Tibial artery (tissue), 4 donors: ENCODE measurements around the gene CYTIP.

Source experiments
- DNase-seq, 2 donors: peaks; one replicate each; pipeline ENCODE4 v3.0.0-alpha.2; 2019
- H3K27ac ChIP-seq, 2 donors: fragments of 200-600 bp; sonication (generic) in 1 of 2; 1 replicate in 1 of 2; 2 replicates in 1 of 2; pipeline ENCODE4 v1.5.1; 2018 to 2019; ENCODE audit warnings: mild to moderate bottlenecking in 1 of 2
- H3K27me3 ChIP-seq, 2 donors: fragments of 200-600 bp; sonication (generic) in 1 of 2; one replicate each; pipeline versions ENCODE4 v1.5.1 to v1.6.0; 2016 to 2019
- H3K36me3 ChIP-seq, 3 donors: fragments of 200-600 bp; sonication (generic) in 2 of 3; one replicate each; pipeline ENCODE4 v1.5.1; 2016 to 2019; ENCODE audit warnings: mild to moderate bottlenecking in 2 of 3
- H3K4me1 ChIP-seq, 4 donors: fragments of 200-600 bp; sonication (generic) in 2 of 4; 1 replicate in 3 of 4; 2 replicates in 1 of 4; pipeline ENCODE4 v1.5.1; 2016 to 2019
- H3K4me3 ChIP-seq, 2 donors: fragments of 200-600 bp; sonication (generic) in 1 of 2; 1 replicate in 1 of 2; 2 replicates in 1 of 2; pipeline ENCODE4 v1.5.1; 2018 to 2019; ENCODE audit warnings: mild to moderate bottlenecking in 2 of 2
- H3K9me3 ChIP-seq, 3 donors: fragments of 200-600 bp; sonication (generic) in 1 of 3; one replicate each; pipeline ENCODE4 v1.5.1; 2016 to 2019
- intact Hi-C: fragments of 100-400 bp; cut with DNase I; formaldehyde crosslinking; loops from one replicate; pipeline ENCODE4 v1.15.0; 2023; ENCODE audit warnings: low total_unique reads
- TF ChIP-seq, protein P1 (sequence below), 2 experiments: fragments of 200-600 bp in 1 of 2; fragments of 450-650 bp in 1 of 2; IDR thresholded peaks; one replicate each; pipeline ENCODE4 v1.5.1; 2017 to 2019; ENCODE audit warnings: antibody characterized with exemption in 2 of 2, mild to moderate bottlenecking in 1 of 2, moderate library complexity in 1 of 2

CYTIP gene

DNA sequence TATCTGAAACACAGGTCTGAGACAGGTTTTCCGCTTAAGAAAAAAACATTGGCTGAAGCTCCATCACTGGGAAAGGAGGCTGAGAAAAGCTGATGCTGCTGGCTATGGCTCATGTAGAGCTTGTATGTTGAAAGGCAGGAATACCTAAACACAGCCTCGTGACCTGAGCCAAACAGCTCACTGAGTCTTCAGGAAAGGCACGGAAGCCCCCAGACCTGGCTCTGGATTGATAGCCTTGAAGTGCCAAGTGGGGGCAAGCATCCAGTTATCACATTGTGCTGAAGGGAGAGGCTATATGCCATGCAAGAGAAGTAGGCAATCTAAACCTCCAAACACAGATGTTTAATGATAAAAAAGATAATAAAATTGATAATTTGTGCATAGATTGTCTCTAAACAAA, 21.9 kb downstream of the CYTIP start:
- TF ChIP-seq, protein P1, sequence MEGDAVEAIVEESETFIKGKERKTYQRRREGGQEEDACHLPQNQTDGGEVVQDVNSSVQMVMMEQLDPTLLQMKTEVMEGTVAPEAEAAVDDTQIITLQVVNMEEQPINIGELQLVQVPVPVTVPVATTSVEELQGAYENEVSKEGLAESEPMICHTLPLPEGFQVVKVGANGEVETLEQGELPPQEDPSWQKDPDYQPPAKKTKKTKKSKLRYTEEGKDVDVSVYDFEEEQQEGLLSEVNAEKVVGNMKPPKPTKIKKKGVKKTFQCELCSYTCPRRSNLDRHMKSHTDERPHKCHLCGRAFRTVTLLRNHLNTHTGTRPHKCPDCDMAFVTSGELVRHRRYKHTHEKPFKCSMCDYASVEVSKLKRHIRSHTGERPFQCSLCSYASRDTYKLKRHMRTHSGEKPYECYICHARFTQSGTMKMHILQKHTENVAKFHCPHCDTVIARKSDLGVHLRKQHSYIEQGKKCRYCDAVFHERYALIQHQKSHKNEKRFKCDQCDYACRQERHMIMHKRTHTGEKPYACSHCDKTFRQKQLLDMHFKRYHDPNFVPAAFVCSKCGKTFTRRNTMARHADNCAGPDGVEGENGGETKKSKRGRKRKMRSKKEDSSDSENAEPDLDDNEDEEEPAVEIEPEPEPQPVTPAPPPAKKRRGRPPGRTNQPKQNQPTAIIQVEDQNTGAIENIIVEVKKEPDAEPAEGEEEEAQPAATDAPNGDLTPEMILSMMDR (IDR thresholded peaks at IDR 0.05): no peak
- DNase-seq: no peak
- Histone ChIP-seq H3K9me3 (peaks cover 0 to 7% (median 0%) of the 10 kb centered on the region in 3 donors), H3K27ac (no peak overlapping the region), H3K27me3 (no peaks in the 10 kb centered on the region), H3K4me1 (no peaks in the 10 kb centered on the region), H3K4me3 (no peak overlapping the region), H3K36me3 (no peaks in the 10 kb centered on the region)
- intact Hi-C loops: no loop called here

DNA sequence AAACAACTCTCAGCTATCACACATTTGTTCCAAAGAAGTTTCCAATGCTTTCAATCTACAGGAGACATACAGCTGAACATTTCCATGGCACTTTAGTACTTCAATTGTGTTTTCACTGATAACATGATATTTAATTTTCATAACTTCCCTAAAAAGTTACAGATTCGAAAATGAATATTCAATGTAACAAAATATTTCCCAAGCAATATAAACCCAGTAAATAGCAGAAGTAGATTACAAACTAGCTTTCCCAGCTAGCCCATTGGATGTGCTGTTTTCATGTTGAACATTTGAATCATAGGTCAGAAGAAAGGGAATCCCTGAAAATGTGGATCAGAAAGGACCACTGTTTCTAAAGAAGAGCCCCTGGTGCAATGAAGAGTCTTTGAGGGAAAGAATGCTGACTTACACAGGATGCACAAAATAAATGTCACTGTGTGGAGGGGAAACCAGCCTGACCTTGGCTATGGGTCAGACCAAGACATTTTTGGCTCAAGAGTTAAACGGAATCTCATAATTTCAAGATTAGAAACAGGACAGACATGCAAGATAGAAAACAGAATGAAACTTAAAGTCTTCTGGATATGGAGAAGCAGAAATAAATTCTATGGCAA, 22.5 kb downstream of the CYTIP start:
- intact Hi-C loops: no loop called here
- DNase-seq: no peak

DNA sequence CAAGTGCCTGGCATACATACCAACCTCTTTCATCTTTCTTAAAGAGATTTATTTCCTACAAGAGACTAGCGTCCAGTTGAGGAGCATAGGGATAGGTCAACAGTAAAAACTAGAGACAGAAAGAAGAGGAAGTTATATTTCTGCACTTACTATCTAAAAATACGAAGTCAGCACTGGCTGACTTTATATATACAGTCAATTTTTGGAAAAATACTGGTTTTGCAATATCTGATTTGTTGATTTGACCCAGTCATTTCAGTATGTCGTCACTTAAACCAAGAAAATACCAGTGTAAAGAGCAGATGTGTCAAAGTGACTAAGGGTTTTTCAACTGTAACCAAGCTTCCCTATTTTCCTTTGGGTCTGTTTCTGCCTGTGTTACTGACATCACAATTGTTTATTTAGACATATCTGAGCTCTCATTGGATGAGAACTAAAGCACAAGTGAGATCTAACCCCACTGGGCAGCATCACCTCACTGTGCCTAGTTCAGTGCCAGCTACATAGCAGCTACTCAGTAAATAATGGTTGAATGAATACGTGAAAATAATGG, 23.0 kb downstream of the CYTIP start:
- no peak overlapping the region for H3K27ac ChIP-seq

More for the DNA sequence above, 22.5 kb downstream of the CYTIP start:
- Histone ChIP-seq H3K27me3 (no peaks in the 10 kb centered on the region), H3K27ac (no peak overlapping the region), H3K4me1 (no peaks in the 10 kb centered on the region), H3K36me3 (no peaks in the 10 kb centered on the region), H3K4me3 (no peak overlapping the region), H3K9me3 (peaks cover 0 to 4% (median 0%) of the 10 kb centered on the region in 3 donors)
- TF ChIP-seq, protein P1 (IDR thresholded peaks at IDR 0.05): no peak

DNA sequence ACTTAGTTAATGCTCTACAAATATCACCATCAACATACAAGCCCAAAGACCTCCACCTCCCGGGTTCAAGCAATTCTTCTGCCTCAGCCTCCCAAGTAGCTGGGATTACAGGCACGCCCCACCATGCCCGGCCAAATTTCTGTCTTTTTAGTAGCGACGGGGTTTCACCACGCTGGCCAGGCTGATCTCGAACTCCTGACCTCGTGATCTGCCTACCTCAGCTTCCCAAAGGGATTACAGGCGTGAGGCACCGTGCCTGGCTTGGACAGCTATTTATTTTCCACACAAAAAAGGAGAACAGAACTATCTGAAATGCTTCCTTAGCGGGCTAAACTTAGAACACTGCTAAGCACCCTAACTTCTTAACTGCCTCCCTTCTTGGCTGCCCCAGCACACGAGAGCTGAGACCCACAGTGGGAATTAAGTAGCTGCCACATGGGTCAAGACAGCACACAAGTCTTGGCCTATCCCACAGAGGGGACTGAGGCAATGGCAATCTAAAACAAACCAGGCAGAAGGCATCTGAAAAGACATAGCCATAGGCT, 24.8 kb downstream of the CYTIP start:
- Histone ChIP-seq H3K4me1 (no peaks in the 10 kb centered on the region), H3K27me3 (no peaks in the 10 kb centered on the region), H3K27ac (no peak overlapping the region), H3K9me3 (no peaks in the 10 kb centered on the region), H3K4me3 (no peak overlapping the region), H3K36me3 (no peaks in the 10 kb centered on the region)
- intact Hi-C loops: no loop called here
- no peak for DNase-seq
- TF ChIP-seq, protein P1 (IDR thresholded peaks at IDR 0.05): no peak

More for the DNA sequence above, 23.0 kb downstream of the CYTIP start:
- Histone ChIP-seq H3K4me1 (no peaks in the 10 kb centered on the region), H3K4me3 (no peak overlapping the region), H3K36me3 (no peaks in the 10 kb centered on the region), H3K9me3 (no peaks in the 10 kb centered on the region), H3K27me3 (no peaks in the 10 kb centered on the region)
- intact Hi-C loops: no loop called here
- DNase-seq: no peak
- TF ChIP-seq, protein P1 (IDR thresholded peaks at IDR 0.05): no peak

DNA sequence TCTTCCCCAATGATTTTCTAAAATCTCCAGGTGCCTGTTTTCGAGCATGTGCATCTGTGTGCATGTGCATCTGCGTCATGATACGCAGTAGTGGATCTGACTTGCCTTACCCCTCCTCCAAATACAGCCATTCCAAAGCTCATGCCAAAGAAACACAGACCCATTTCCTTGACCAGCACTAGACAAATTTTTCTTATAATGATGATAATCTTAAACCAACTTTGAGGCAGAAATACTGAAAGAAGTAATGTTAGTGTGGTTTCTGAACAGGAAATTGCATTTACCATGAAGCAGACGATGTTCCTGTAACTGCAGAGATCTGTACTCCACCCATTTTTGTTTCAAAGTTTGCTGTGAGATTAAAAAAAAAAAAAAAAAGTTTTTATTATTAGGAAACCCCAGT, 25.6 kb downstream of the CYTIP start:
- Histone ChIP-seq H3K27me3 (no peaks in the 10 kb centered on the region), H3K27ac (no peak overlapping the region), H3K36me3 (no peaks in the 10 kb centered on the region), H3K9me3 (no peaks in the 10 kb centered on the region), H3K4me1 (no peaks in the 10 kb centered on the region), H3K4me3 (no peak overlapping the region)
- intact Hi-C loops: no loop called here
- TF ChIP-seq, protein P1 (IDR thresholded peaks at IDR 0.05): no peak
- DNase-seq: no peak
